ENCODE results near the gene POLK.

- TF ChIP-seq TAF1 (IDR thresholded peaks at IDR 0.05; ENCODE audit: borderline replicate concordance, insufficient read depth, low read length) (no peak), REST (IDR thresholded peaks at IDR 0.05; ENCODE audit: insufficient read depth in 1 of 2, low read depth in 2 of 2, low read length in 2 of 2) (no peak), FOXP2 (optimal IDR thresholded peaks at IDR 0.05; ENCODE audit: borderline replicate concordance, extremely low read depth, extremely low read length, insufficient read depth) (no peak), POLR2AphosphoS5 (IDR thresholded peaks at IDR 0.05; ENCODE audit: low read depth, low read length) (no peak), SIN3A (IDR thresholded peaks at IDR 0.05; ENCODE audit: borderline replicate concordance, insufficient read depth, low read length) (no peak)
Observed at GRCh38 chr5:75601996-75602395, 90.3 kb downstream of the POLK start.

All from PFSK-1 (cell line).